WERI-Rb-1 (cell line): ENCODE results near the gene CALML3.

ENCODE experiments used
- DNase-seq: peaks from one replicate; pipeline ENCODE4 v3.0.0-alpha.2; 2020
- H3K27ac ChIP-seq: fragments of 250-450 bp; sonication (Bioruptor Pico); 2 replicates; pipeline ENCODE4 v1.5.1; 2020; ENCODE audit warnings: mild to moderate bottlenecking, moderate library complexity
- H3K27me3 ChIP-seq: fragments of 250-450 bp; sonication (Bioruptor Pico); 2 replicates; pipeline ENCODE4 v1.5.1; 2021; ENCODE audit warnings: mild to moderate bottlenecking, low read depth, moderate library complexity; ENCODE audit not compliant: insufficient read depth, severe bottlenecking
- H3K36me3 ChIP-seq: fragments of 250-450 bp; sonication (Bioruptor Pico); 2 replicates; pipeline ENCODE4 v1.5.1; 2020; ENCODE audit warnings: mild to moderate bottlenecking, moderate library complexity
- H3K4me3 ChIP-seq: 2 replicates; pipeline ENCODE4 v1.5.1; 2011; ENCODE audit warnings: low read depth, mild to moderate bottlenecking, control low read depth, low read length
- H3K9me3 ChIP-seq: fragments of 250-450 bp; sonication (Bioruptor Pico); 2 replicates; pipeline ENCODE4 v1.5.1; 2021; ENCODE audit warnings: mild to moderate bottlenecking, moderate library complexity; ENCODE audit not compliant: severe bottlenecking
- CTCF ChIP-seq: IDR thresholded peaks from 2 replicates; pipeline ENCODE4 v1.5.1; 2011; ENCODE audit warnings: low read depth, mild to moderate bottlenecking, control low read depth, inconsistent platforms, low read length

CALML3 gene

GRCh38 chr10:5559642-5560141 is 34.9 kb downstream of the CALML3 start:
- no peak for DNase-seq
- no peaks in the 10 kb centered on the region for H3K36me3 ChIP-seq
- no peak for TF ChIP-seq CTCF
- no peaks in the 10 kb centered on the region for H3K9me3 ChIP-seq
- H3K4me3 ChIP-seq: no peak overlapping the region
- no peaks in the 10 kb centered on the region for H3K27me3 ChIP-seq
- no peak overlapping the region for H3K27ac ChIP-seq

- no peak for TF ChIP-seq CTCF
- no peaks in the 10 kb centered on the region for H3K27me3 ChIP-seq
- no peak for DNase-seq
- no peak overlapping the region for H3K4me3 ChIP-seq
- H3K27ac ChIP-seq: no peak overlapping the region
- H3K9me3 ChIP-seq: no peaks in the 10 kb centered on the region
- H3K36me3 ChIP-seq: no peaks in the 10 kb centered on the region
These were observed 35.5 kb downstream of the CALML3 start for GRCh38 chr10:5560142-5560816.

- TF ChIP-seq CTCF: no peak
- H3K27ac ChIP-seq: no peak overlapping the region
These were observed 36.3 kb downstream of the CALML3 start for GRCh38 chr10:5560817-5561703.

GRCh38 chr10:5561704-5562645 is 37.2 kb downstream of the CALML3 start:
- no peak for DNase-seq
- Histone ChIP-seq H3K27me3 (no peaks in the 10 kb centered on the region), H3K4me3 (no peak overlapping the region), H3K9me3 (no peaks in the 10 kb centered on the region), H3K36me3 (no peaks in the 10 kb centered on the region), H3K27ac (no peak overlapping the region)
- TF ChIP-seq CTCF: no peak

More at GRCh38 chr10:5560817-5561703, 36.3 kb downstream of the CALML3 start:
- Histone ChIP-seq H3K4me3 (no peak overlapping the region), H3K9me3 (no peaks in the 10 kb centered on the region), H3K27me3 (no peaks in the 10 kb centered on the region), H3K36me3 (no peaks in the 10 kb centered on the region)
- no peak for DNase-seq

- no peaks in the 10 kb centered on the region for H3K36me3 ChIP-seq
- no peak for TF ChIP-seq CTCF
- DNase-seq: no peak
- H3K27ac ChIP-seq: no peak overlapping the region
- H3K27me3 ChIP-seq: no peaks in the 10 kb centered on the region
- H3K9me3 ChIP-seq: no peaks in the 10 kb centered on the region
- H3K4me3 ChIP-seq: no peak overlapping the region
These were observed 38.7 kb downstream of the CALML3 start for GRCh38 chr10:5563321-5563961.
